NT2/D1 (cell line): Measurements from ENCODE around the gene KANK4.

Experiments used
- SUZ12 ChIP-seq: IDR thresholded peaks from 2 replicates; pipeline ENCODE4 v1.6.1; 2011; ENCODE audit not compliant: insufficient read length, insufficient read depth; ENCODE audit errors: extremely low read depth
- YY1 ChIP-seq: IDR thresholded peaks from 2 replicates; pipeline ENCODE4 v1.6.1; 2011; ENCODE audit not compliant: insufficient read length, insufficient read depth

DNA sequence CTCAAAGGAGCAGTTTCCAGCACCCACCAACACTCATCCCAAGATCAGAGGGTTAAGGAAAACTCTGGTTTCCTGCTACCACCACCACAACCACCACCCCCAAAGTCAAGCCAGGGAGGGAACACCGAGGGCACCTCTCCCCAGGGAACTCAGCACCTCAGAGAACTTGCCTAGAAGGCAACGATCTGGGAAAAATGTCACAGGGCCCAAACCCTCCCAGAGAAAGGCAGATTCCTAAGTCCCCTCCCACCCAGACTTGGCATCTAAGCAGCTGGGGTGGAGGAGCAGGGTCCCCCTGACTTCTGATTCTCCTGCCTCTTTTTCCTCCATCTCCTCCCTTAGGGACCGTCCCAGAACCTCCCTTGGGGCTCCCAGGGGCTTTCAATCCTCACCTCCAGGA lies 10.6 kb downstream of the KANK4 start:
- TF ChIP-seq YY1 (no peak), SUZ12 (no peak)
